22Rv1 (cell line): ENCODE measurements around the gene SYNE3.

Source experiments
- H3K27ac ChIP-seq: fragments of 450-650 bp; 2 replicates; pipeline ENCODE4 v1.5.1; 2017
- ZFX ChIP-seq: fragments of 450-650 bp; IDR thresholded peaks from 2 replicates; pipeline ENCODE4 v1.6.1; 2017; ENCODE audit warnings: antibody characterized with exemption, borderline replicate concordance
- TF ChIP-seq, protein P1 (sequence below): fragments of 450-650 bp; IDR thresholded peaks from 2 replicates; pipeline ENCODE4 v1.5.1; 2017; ENCODE audit warnings: mild to moderate bottlenecking

Gene SYNE3

DNA sequence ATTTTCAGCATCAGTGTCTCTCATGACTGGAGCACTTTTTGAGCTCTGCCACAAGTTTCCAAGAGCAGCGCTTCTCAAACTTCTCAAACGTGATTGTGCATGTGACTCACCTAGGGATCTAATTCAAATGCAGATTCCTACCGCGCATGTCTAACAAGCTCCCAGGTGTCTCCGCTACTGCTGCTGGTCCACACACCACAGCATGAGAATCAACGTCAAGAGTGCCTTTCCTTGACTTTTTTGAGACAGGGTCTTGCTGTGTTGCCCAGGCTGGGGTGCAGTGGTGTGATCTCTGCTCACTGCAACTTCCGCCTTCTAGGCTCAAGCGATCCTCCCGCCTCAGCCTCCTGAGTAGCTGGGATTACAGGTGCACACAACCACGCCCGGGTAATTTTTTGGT, 40.8 kb upstream of the SYNE3 start:
- TF ChIP-seq ZFX = no peak
- TF ChIP-seq, protein P1, sequence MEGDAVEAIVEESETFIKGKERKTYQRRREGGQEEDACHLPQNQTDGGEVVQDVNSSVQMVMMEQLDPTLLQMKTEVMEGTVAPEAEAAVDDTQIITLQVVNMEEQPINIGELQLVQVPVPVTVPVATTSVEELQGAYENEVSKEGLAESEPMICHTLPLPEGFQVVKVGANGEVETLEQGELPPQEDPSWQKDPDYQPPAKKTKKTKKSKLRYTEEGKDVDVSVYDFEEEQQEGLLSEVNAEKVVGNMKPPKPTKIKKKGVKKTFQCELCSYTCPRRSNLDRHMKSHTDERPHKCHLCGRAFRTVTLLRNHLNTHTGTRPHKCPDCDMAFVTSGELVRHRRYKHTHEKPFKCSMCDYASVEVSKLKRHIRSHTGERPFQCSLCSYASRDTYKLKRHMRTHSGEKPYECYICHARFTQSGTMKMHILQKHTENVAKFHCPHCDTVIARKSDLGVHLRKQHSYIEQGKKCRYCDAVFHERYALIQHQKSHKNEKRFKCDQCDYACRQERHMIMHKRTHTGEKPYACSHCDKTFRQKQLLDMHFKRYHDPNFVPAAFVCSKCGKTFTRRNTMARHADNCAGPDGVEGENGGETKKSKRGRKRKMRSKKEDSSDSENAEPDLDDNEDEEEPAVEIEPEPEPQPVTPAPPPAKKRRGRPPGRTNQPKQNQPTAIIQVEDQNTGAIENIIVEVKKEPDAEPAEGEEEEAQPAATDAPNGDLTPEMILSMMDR = no peak

DNA sequence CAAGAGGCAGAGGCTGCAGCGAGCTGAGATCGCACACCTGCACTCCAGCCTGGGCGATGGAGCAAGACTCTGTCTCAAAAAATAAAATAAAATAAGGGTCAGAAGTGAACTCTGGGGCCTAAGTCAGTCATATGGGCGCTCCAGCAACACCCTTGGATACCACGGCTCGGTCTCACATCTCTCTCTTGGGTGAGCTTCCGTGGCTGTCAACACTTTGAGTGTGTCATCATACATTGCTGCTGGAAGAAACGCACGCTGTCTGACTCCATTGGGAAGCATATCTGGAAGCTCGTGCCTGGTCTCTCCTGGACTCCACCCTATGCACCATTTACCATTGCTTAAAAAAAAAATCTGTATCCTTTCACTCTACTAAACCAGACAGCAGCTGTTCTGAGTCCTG, 38.6 kb upstream of the SYNE3 start:
- H3K27ac ChIP-seq = no peak overlapping the region
- TF ChIP-seq ZFX = no peak
- TF ChIP-seq, protein P1 = no peak

More for the DNA sequence above, 40.8 kb upstream of the SYNE3 start:
- no peak overlapping the region for H3K27ac ChIP-seq

DNA sequence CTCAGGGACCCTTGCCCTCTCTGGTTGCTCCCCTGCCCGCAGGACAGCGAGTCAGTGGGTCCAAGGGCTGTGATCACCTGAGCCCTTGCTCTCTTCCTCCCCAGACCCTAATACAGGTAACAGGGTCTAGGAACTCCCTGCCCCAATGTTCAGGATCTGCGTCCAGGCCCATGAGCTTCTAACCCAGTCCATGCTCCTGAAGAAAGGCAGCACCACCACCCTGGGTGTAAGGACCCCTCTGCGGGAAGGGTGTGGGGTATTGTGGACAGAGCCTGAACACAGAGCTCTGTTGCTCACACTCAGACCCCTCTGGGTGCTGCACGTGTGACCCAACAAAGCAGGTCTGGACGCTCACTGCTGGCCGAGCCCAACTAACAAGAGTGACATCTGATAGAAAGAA, 36.7 kb upstream of the SYNE3 start:
- TF ChIP-seq ZFX = no peak
- TF ChIP-seq, protein P1 = no peak
- H3K27ac ChIP-seq = no peak overlapping the region

DNA sequence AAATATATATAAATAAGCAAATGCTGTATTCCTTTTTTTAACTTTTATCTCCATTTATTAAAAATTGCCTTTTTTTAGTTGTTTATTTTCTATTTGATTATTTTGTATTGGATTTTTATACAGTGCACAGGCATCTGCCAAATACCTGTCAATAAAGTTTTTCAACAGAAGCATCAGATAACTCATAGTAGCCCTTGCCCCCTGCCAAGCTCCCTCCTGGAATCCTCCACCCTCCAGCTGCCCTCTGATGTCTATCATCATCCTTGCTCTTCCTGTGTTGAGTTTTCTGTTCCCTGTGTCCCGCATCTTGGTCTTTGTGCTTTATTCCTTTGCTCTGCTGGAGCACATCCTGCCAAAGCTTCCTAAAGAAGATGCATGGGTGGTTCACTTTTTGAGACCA, 35.0 kb upstream of the SYNE3 start:
- TF ChIP-seq ZFX = no peak
- TF ChIP-seq, protein P1 = no peak
- H3K27ac ChIP-seq = no peak overlapping the region

DNA sequence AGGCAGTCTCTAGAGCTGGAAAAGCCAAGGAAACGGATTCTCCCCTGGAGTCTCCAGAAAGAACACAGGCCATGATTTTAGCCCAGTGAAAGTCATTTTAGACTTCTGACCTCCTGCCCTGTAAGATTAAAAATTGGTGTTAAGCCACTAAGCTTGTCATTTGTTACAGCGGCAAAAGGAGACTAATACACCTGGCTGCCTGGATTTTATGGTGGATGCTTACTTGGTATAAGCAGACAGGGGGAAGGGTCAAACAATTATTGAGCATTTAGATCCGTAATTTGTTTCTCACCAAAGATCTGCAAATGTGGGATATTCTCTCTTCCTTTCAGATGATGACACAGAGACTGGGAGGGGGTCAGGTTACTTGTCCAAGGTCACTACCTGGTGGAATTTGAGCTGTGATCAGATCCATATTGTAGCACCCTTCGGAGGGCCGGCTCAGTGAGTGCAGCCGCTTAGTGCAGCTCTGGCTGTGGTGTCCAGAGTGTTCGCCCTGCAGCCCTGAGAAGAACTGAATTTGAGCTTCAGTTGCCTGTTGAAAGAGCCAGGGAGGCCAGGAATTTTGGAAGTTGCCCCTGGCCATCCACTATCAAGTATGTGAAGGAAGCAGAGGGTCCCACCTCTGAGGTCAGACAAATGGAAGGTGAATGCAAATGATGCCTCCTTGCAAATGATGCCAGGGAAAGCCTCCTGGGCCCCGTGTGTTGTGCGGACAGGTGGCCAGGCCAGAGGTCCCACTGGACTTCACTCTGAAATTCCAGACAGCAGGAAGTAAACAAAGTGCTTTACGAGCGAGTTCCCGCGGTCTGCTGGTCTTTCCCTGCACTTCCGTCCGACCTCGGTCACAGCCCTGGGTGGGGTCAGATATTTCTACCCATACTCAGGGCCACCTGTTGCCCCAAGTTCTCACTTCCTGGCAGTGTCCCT, 33.5 kb upstream of the SYNE3 start:
- TF ChIP-seq ZFX = no peak
- TF ChIP-seq, protein P1 = no peak
- no peak overlapping the region for H3K27ac ChIP-seq

DNA sequence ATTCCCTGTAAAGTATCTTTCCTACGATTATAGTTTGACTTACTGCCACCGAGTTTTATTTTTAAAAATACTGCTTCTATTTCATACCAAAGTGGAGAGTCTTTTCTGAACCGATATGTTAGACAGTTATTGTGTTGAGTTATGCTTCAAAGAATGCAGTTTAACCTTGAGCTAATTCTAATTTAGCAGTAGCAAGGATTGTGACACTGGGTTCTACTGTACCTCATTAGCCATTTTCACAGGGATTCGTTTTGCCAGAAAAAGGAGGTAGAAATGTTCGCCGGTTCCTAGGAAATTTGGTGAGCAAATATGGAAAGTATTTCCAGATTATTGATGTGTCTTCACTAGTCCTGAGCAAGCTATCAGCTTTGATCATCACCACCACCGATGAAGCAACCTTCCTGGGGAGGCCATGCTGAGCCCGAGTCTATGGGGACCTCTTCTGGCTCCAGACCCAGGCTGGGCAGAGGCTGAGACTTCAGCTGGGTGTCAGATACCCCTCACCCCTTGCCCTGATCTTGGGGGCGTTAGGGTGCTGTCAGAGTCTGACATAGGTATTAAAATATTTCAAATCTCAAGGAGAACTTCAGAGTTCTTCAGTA, 32.0 kb upstream of the SYNE3 start:
- no peak for TF ChIP-seq ZFX
- TF ChIP-seq, protein P1 = no peak
- H3K27ac ChIP-seq = no peak overlapping the region
